K562 (cell line): Measurements from ENCODE around the gene PPP4R4. TPM values are rescaled to one million over a fixed set of nuclear protein-coding genes. Genes with fewer than 3 reads are reported as not detected.

Experiments used
- ATAC-seq: fragments of 200-7000 bp; cut with Tn5 transposase; 3 replicates; pipeline ENCODE4 v1.9.1; 2020; ENCODE audit warnings: moderate library complexity
- BruUV-seq: library from RNA; stranded (reverse); fragments of 400-500 nt; replicated peaks from 2 replicates; lab custom pipeline; 2021; lab: Mats Ljungman, UMichigan
- CTCF ChIA-PET: fragments of 300-600 bp; formaldehyde crosslinking; extraction: SDS; loops from one replicate; lab custom pipeline; 2021; ENCODE audit warnings: low intra/inter-chr PET ratio; lab: Yijun Ruan, JAX
- POLR2A ChIA-PET: fragments of 300-600, 350-650 bp; sonication (Branson Sonifier 250); formaldehyde crosslinking; extraction: SDS; loops from one replicate; lab custom pipeline; 2021; ENCODE audit warnings: antibody characterized with exemption, inconsistent platforms; lab: Yijun Ruan, JAX
- DNase-seq, 4 experiments: peaks; one replicate each; pipeline versions ENCODE4 v3.0.0 to v3.0.0-alpha.2; 2011 to 2018; ENCODE audit warnings: low spot score in 3 of 4, mixed read lengths in 3 of 4; ENCODE audit errors: extremely low read depth in 1 of 4
- FAIRE-seq: peaks from 2 replicates; lab custom pipeline; 2011; peaks lifted over from hg19 to GRCh38; lab: Jason Lieb, UNC
- H2AFZ ChIP-seq: 2 replicates; pipeline ENCODE4 v1.6.0; 2011; ENCODE audit warnings: low read depth, low read length, control low read depth, inconsistent platforms
- H3K27ac ChIP-seq: fragments of 200-600 bp; 3 replicates; pipeline ENCODE4 v1.8.0; 2011; ENCODE audit warnings: low read depth, mild to moderate bottlenecking, control low read depth, inconsistent platforms, low read length, moderate library complexity, mixed read lengths; ENCODE audit errors: extremely low read depth
- H3K27me3 ChIP-seq, 2 experiments: fragments of 300-600 bp in 1 of 2; 2 replicates in 1 of 2; 3 replicates in 1 of 2; pipeline versions ENCODE4 v1.6.0 to v1.8.0; 2011; ENCODE audit warnings: inconsistent platforms in 2 of 2, low read length in 2 of 2, mild to moderate bottlenecking in 1 of 2, mixed read lengths in 1 of 2, moderate library complexity in 1 of 2; ENCODE audit not compliant: control insufficient read depth in 2 of 2, insufficient read depth in 2 of 2
- H3K36me3 ChIP-seq: fragments of 300-600 bp; 3 replicates; pipeline ENCODE4 v1.8.0; 2011; ENCODE audit warnings: mild to moderate bottlenecking, low read length, inconsistent platforms; ENCODE audit not compliant: control insufficient read depth, insufficient read depth
- H3K4me1 ChIP-seq, 2 experiments: fragments of 200-600 bp in 1 of 2; replicated peaks in 1 of 2; 2 replicates in 1 of 2; 3 replicates in 1 of 2; pipeline versions ENCODE4 v1.5.1 to v1.8.0; 2011; ENCODE audit warnings: inconsistent platforms in 2 of 2, low read length in 2 of 2, mild to moderate bottlenecking in 1 of 2, mixed read lengths in 1 of 2, moderate library complexity in 1 of 2; ENCODE audit not compliant: control insufficient read depth in 2 of 2, insufficient read depth in 2 of 2
- H3K4me2 ChIP-seq: 2 replicates; pipeline ENCODE4 v1.6.1; 2011; ENCODE audit warnings: low read length, control low read depth, inconsistent platforms, mixed read lengths; ENCODE audit not compliant: insufficient read depth
- H3K4me3 ChIP-seq: fragments of 200-600 bp; sonication (generic), shearing (Covaris generic); 2 replicates; pipeline ENCODE4 v1.5.1; 2016; ENCODE audit warnings: control low read depth, inconsistent platforms
- H3K79me2 ChIP-seq: fragments of 200-600 bp; 3 replicates; pipeline ENCODE4 v1.8.0; 2011; ENCODE audit warnings: low read length, inconsistent platforms; ENCODE audit not compliant: control insufficient read depth, insufficient read depth
- H3K9ac ChIP-seq, 2 experiments: 2 replicates each; pipeline versions ENCODE4 v1.6.0 to v1.6.1; 2011; ENCODE audit warnings: low read depth in 2 of 2, low read length in 2 of 2, control low read depth in 1 of 2, inconsistent platforms in 1 of 2, mild to moderate bottlenecking in 1 of 2, mixed read lengths in 1 of 2; ENCODE audit not compliant: insufficient read depth in 1 of 2
- H3K9me1 ChIP-seq: one replicate; pipeline ENCODE4 v1.6.0; 2011; ENCODE audit warnings: inconsistent platforms, mild to moderate bottlenecking, low read length, moderate library complexity; ENCODE audit not compliant: control insufficient read depth, insufficient read depth
- H3K9me3 ChIP-seq: replicated peaks from 2 replicates; pipeline ENCODE4 v1.5.1; 2011; ENCODE audit warnings: low read depth, low read length, inconsistent platforms; ENCODE audit not compliant: control insufficient read depth, insufficient read depth
- H4K20me1 ChIP-seq: replicated peaks from 2 replicates; pipeline ENCODE4 v1.6.1; 2011; ENCODE audit warnings: low read length, inconsistent platforms, mixed read lengths; ENCODE audit not compliant: control insufficient read depth, insufficient read depth
- ATF4 ChIP-seq: fragments of 450-650 bp; formaldehyde crosslinking; IDR thresholded peaks from 2 replicates; pipeline ENCODE4 v1.4.0; 2022; ENCODE audit warnings: mild to moderate bottlenecking, moderate library complexity
- C11orf30 ChIP-seq: fragments of 450-650 bp; IDR thresholded peaks from 2 replicates; pipeline ENCODE4 v1.6.1; 2016; ENCODE audit warnings: low read depth, mild to moderate bottlenecking
- CAMTA2 ChIP-seq: fragments of 250-450 bp; sonication (Bioruptor Pico); conservative IDR thresholded peaks from 2 replicates; pipeline ENCODE4 v1.5.1; 2022
- CEBPG ChIP-seq, 3 experiments: fragments of 200-800 bp in 1 of 3; sonication (Bioruptor generic) in 1 of 3; sonication (generic) in 1 of 3; formaldehyde crosslinking in 1 of 3; IDR thresholded peaks in 2 of 3; conservative IDR thresholded peaks in 1 of 3; 2 replicates each; pipeline versions ENCODE4 v1.6.1 to v1.8.0; 2016 to 2022; ENCODE audit warnings: missing compliant biosample characterization in 2 of 3, missing genetic modification characterization in 2 of 3, mild to moderate bottlenecking in 1 of 3, missing genetic modification reagents in 1 of 3
- CTBP1 ChIP-seq: fragments of 450-650 bp; IDR thresholded peaks from 2 replicates; pipeline ENCODE4 v1.6.1; 2016; ENCODE audit warnings: borderline replicate concordance
- MAFF ChIP-seq: IDR thresholded peaks from 2 replicates; pipeline ENCODE4 v1.6.1; 2012; ENCODE audit warnings: low read length, improper control_type of control experiment
- MAFG ChIP-seq: fragments of 450-650 bp; conservative IDR thresholded peaks from 2 replicates; pipeline ENCODE4 v1.6.1; 2016; ENCODE audit warnings: missing genetic modification characterization, missing compliant biosample characterization
- MAFK ChIP-seq: IDR thresholded peaks from 2 replicates; pipeline ENCODE4 v1.6.1; 2011; ENCODE audit warnings: low read length, improper control_type of control experiment
- NCOA6 ChIP-seq: fragments of 450-650 bp; IDR thresholded peaks from 2 replicates; pipeline ENCODE4 v1.6.1; 2017; ENCODE audit warnings: mild to moderate bottlenecking
- NCOR1 ChIP-seq: fragments of 450-650 bp; IDR thresholded peaks from 2 replicates; pipeline ENCODE4 v1.6.1; 2016; ENCODE audit warnings: mild to moderate bottlenecking, moderate library complexity
- PRMT5 ChIP-seq: sonication (generic); formaldehyde crosslinking; IDR thresholded peaks from 2 replicates; pipeline ENCODE4 v1.5.0; 2020; ENCODE audit warnings: missing genetic modification reagents
- SMARCA4 ChIP-seq: fragments of 450-650 bp; IDR thresholded peaks from 2 replicates; pipeline ENCODE4 v1.6.1; 2016
- ZNF316 ChIP-seq: fragments of 450-650 bp; IDR thresholded peaks from 2 replicates; pipeline ENCODE4 v1.6.1; 2016
- WGBS: fragments of 100-300 bp; shearing (Covaris generic); methylation state at CpG from one replicate; pipeline ENCODE4 v1.1.6; 2016; ENCODE audit warnings: low coverage, mixed read lengths; ENCODE audit not compliant: insufficient coverage; ENCODE audit errors: missing lambda C conversion rate; 5-methylcytosine and 5-hydroxymethylcytosine counted together
- in situ Hi-C: fragments of 300-500 bp; cut with MboI; formaldehyde crosslinking; loops from 4 replicates; pipeline ENCODE4 v1.15.0; 2018; ENCODE audit warnings: inconsistent platforms, mixed read lengths
- intact Hi-C: fragments of 100-400 bp; cut with micrococcal nuclease; formaldehyde crosslinking; loops from 2 replicates; pipeline ENCODE4 v1.14.2; 2022
- polyA plus RNA-seq, 8 experiments: library from polyadenylated mRNA; depleted of rRNA in 4 of 8; stranded (reverse) in 5 of 8; unstranded in 3 of 8; fragments of >200 nt; fragmentation: Nextera tagmentation in 2 of 8; fragmentation: Illumina TruSeq in 1 of 8; extraction: Ambion mirVana in 2 of 8; extraction: Trizol in 1 of 8; gene quantifications; 2 replicates each; pipeline versions ENCODE4 v1.2.1 to v1.2.3, GENCODE V29; 2011 to 2014; ENCODE audit warnings: inconsistent platforms in 1 of 8, missing spikeins in 1 of 8
- total RNA-seq, 7 experiments: library from RNA; depleted of rRNA in 6 of 7; stranded (reverse); fragments of >200 nt in 6 of 7; fragmentation: Illumina TruSeq in 2 of 7; extraction: Trizol in 2 of 7; gene quantifications; 2 replicates each; pipeline versions ENCODE4 v1.2.1 to v1.2.3, GENCODE V29; 2011 to 2021; ENCODE audit warnings: low replicate concordance in 1 of 7

Gene PPP4R4
- total and polyA plus RNA-seq, 9 of the 15 experiments (the other 6 are each of a cell fraction or from before 2014, with no cell fraction given) = 0.11 to 0.26 TPM; not detected in 7

- Histone ChIP-seq H3K27me3 (no peaks in the 10 kb centered on the region; a peak in 1 of 5 replicates), H3K27ac (no peak overlapping the region), H3K9me3 (no peaks in the 10 kb centered on the region), H2AFZ (no peak overlapping the region), H4K20me1 (no peaks in the 10 kb centered on the region), H3K4me1 (no peaks in the 10 kb centered on the region), H3K36me3 (no peaks in the 10 kb centered on the region), H3K79me2 (no peaks in the 10 kb centered on the region), H3K4me3 (no peak overlapping the region), H3K9me1 (no peaks in the 10 kb centered on the region), H3K9ac (no peak overlapping the region), H3K4me2 (no peak overlapping the region)
- CTCF ChIA-PET = interaction anchor here (1.2 kb wide), 1 partner anchor 145 kb away, joined by 4 read pairs; no protein-coding TSS in a partner anchor
- FAIRE-seq (no peak), ATAC-seq (no peak), DNase-seq (no peak)
- BruUV-seq = no TSS peak
- in situ Hi-C loops (loop anchor here (25.0 kb wide), 1 partner anchor 520 kb away; no protein-coding TSS in a partner anchor), intact Hi-C loops (loop anchor here (2.0 kb wide), 2 partner anchors 45 to 243 kb away; no protein-coding TSS in a partner anchor)
- POLR2A ChIA-PET = interaction anchor here (0.7 kb wide), 1 partner anchor 1132 kb away, joined by 3 read pairs; no protein-coding TSS in a partner anchor
- TF ChIP-seq PRMT5 (CRISPR knock-in tag) = no peak
- TF ChIP-seq CEBPG (CRISPR knock-in tag; IDR thresholded peaks at IDR 0.05) = no peak
- TF ChIP-seq CEBPG (tag; conservative IDR thresholded peaks at IDR 0.05 in 1 of 2, IDR thresholded peaks at IDR 0.05 in 1 of 2) = peak in 1 of 2 experiments; percentile 49; a peak in 2 of 4 replicates
- 0% methylated on average over 2 of the region's 2 CpGs for WGBS
Measured at GRCh38 chr14:94181835-94182234, 7.7 kb downstream of the PPP4R4 start.

GRCh38 chr14:94192536-94192935, 18.4 kb downstream of the PPP4R4 start:
- ATAC-seq (no peak), DNase-seq (no peak), FAIRE-seq (no peak)
- WGBS = 0% methylated on average over 1 of the region's 1 CpG
- CTCF ChIA-PET = no interaction called here
- H3K4me3 ChIP-seq = no peak overlapping the region
- no peaks in the 10 kb centered on the region for H3K4me1 ChIP-seq
- H3K27me3 ChIP-seq = no peaks in the 10 kb centered on the region
- POLR2A ChIA-PET = no interaction called here
- no peaks in the 10 kb centered on the region for H3K79me2 ChIP-seq
- no peaks in the 10 kb centered on the region for H3K9me3 ChIP-seq
- H3K9me1 ChIP-seq = no peaks in the 10 kb centered on the region
- H2AFZ ChIP-seq = no peak overlapping the region
- no TSS peak for BruUV-seq
- in situ Hi-C loops = loop anchor here (25.0 kb wide), 1 partner anchor 530 kb away; no protein-coding TSS in a partner anchor
- H3K27ac ChIP-seq = no peak overlapping the region
- no peak overlapping the region for H3K9ac ChIP-seq
- intact Hi-C loops = no loop called here
- no peaks in the 10 kb centered on the region for H3K36me3 ChIP-seq
- TF ChIP-seq C11orf30 (peak; percentile 65), MAFG (tag) (peak; percentile 44; the same call in 1 of the 2 replicates), CTBP1 (no peak), NCOR1 (no peak), ATF4 (CRISPR knock-in tag) (no peak), CAMTA2 (CRISPR knock-in tag) (no peak), ZNF316 (peak; percentile 73), SMARCA4 (no peak), MAFF (peak; percentile 75), NCOA6 (no peak), MAFK (peak; percentile 82)
- no peak overlapping the region for H3K4me2 ChIP-seq
- no peaks in the 10 kb centered on the region for H4K20me1 ChIP-seq
